ENCODE results near the gene DNAJC30.
"Not testable (repeated sequence)": the region's sequence is repeated elsewhere in the genome, so short reads cannot be mapped to it uniquely, and the experiment has no call there.

The DNAJC30 gene

DNA sequence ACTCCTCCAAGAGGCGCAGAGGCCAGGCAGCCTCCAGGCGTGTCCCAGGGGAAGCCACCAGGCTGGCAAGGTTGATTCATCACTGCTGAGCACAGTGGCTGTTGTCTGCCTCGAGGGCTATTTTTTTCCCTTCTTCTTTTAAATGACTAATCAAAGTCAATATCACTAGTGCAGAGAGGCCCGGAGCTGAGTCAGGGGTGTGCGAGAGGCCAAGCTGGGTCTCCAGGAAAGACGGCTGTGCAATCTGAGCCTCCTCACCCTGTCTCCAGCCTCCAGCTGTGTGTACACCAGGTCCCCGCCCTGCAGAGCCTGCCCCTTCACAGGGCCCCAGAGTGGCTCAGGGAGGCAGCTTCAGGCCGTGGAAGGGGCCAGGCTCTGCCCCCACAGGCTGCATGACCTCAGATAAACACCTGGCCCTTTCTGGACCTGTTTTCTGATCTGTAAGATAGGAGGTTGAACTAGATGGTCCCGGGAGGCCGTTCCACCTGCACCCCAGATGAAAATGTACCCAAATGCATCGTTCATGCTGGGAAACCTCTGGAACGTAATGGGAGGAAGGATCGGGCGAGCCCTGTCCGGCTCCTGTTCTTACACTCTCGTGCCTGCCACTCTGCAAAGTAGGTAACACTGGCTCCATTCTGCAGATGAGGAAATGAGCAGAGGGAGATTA lies 32.5 kb upstream of the DNAJC30 start:
- Histone ChIP-seq H3K27me3 (ENCODE audit: control insufficient read depth, low read length) (peaks cover 25% of the 10 kb centered on the region), H4K20me1 (ENCODE audit: control insufficient read depth, insufficient read depth, low read depth, low read length) (peaks cover 26% of the 10 kb centered on the region; the same call in 1 of the 2 replicates), H3K4me1 (ENCODE audit: control insufficient read depth, low read length) (peaks cover 32% of the 10 kb centered on the region), H3K36me3 (ENCODE audit: control insufficient read depth, low read length) (no peaks in the 10 kb centered on the region), H3K27ac (ENCODE audit: low read depth, low read length) (no peak overlapping the region), H3K79me2 (ENCODE audit: control insufficient read depth, low read length) (peaks cover 13% of the 10 kb centered on the region), H3K9me3 (ENCODE audit: control insufficient read depth, insufficient read depth, low read length) (no peaks in the 10 kb centered on the region), H3K9me2 (replicated peaks; ENCODE audit: control insufficient read depth, low read length) (no peaks in the 10 kb centered on the region), H3K4me2 (ENCODE audit: low read length) (no peak overlapping the region), H3F3A (ENCODE audit: control insufficient read depth, insufficient read depth) (no peaks in the 10 kb centered on the region), H3K4me3 (ENCODE audit: low read length) (no peak overlapping the region)
- TF ChIP-seq, protein P1, sequence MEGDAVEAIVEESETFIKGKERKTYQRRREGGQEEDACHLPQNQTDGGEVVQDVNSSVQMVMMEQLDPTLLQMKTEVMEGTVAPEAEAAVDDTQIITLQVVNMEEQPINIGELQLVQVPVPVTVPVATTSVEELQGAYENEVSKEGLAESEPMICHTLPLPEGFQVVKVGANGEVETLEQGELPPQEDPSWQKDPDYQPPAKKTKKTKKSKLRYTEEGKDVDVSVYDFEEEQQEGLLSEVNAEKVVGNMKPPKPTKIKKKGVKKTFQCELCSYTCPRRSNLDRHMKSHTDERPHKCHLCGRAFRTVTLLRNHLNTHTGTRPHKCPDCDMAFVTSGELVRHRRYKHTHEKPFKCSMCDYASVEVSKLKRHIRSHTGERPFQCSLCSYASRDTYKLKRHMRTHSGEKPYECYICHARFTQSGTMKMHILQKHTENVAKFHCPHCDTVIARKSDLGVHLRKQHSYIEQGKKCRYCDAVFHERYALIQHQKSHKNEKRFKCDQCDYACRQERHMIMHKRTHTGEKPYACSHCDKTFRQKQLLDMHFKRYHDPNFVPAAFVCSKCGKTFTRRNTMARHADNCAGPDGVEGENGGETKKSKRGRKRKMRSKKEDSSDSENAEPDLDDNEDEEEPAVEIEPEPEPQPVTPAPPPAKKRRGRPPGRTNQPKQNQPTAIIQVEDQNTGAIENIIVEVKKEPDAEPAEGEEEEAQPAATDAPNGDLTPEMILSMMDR (IDR thresholded peaks at IDR 0.05; ENCODE audit: low read depth, low read length, poor library complexity, severe bottlenecking), result no peak
- TF ChIP-seq EZH2phosphoT487 (IDR thresholded peaks at IDR 0.05; ENCODE audit: borderline replicate concordance, low read length), result no peak

DNA sequence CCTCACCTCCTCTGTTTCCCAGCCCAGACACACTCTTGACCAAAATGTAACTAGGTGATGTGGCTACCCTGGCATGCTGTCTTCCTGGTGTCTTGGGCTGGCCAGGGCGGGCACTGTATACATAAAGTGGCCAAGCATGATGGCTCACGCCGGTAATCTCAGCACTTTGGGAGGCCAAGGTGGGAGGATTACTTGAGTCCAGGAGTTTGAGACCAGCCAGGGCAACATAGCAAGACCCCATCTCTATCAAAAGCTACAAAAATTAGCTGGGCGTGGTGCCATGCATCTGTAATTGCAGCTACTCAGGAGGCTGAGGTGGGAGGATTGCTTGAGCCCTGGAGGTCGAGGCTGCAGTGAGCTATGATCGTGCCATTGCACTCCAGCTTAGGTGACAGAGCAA lies 30.1 kb upstream of the DNAJC30 start:
- H3F3A ChIP-seq (ENCODE audit: control insufficient read depth, insufficient read depth); H3K4me2 ChIP-seq (ENCODE audit: low read length); H3K36me3 ChIP-seq (ENCODE audit: control insufficient read depth, low read length); H3K27ac ChIP-seq (ENCODE audit: low read depth, low read length); H3K9me2 ChIP-seq (replicated peaks; ENCODE audit: control insufficient read depth, low read length); H3K79me2 ChIP-seq (ENCODE audit: control insufficient read depth, low read length); H3K9me3 ChIP-seq (ENCODE audit: control insufficient read depth, insufficient read depth, low read length); H3K4me3 ChIP-seq (ENCODE audit: low read length): not testable (repeated sequence)
- peaks cover 18% of the 10 kb centered on the region for H3K4me1 ChIP-seq (ENCODE audit: control insufficient read depth, low read length)
- peaks cover 11% of the 10 kb centered on the region for H3K27me3 ChIP-seq (ENCODE audit: control insufficient read depth, low read length)
- H4K20me1 ChIP-seq (ENCODE audit: control insufficient read depth, insufficient read depth, low read depth, low read length), result peaks cover 21% of the 10 kb centered on the region; the same call in 1 of the 2 replicates

DNA sequence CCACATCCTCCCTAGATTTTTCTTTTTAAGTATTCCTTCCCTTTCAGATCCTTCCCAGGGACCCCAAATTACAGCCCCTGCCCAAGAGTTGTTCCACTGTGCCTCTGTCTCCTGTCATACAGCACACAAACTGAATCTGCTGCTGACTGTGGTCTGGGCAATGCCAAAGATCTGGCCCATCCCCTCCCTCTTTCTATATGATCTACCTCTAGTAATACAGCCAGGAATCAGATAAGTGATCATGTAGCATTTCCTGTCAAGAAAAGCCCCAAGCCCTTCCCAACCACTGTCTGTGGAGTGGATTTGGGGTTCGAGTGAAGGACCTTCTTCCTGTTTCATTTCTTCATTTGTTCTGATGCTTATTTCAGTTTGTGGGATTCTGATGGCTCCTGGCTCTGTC lies 29.5 kb upstream of the DNAJC30 start:
- TF ChIP-seq EZH2phosphoT487 (IDR thresholded peaks at IDR 0.05; ENCODE audit: borderline replicate concordance, low read length), result no peak
- TF ChIP-seq, protein P1 (IDR thresholded peaks at IDR 0.05; ENCODE audit: low read depth, low read length, poor library complexity, severe bottlenecking), result no peak
- Histone ChIP-seq H3K9me2 (replicated peaks; ENCODE audit: control insufficient read depth, low read length) (no peaks in the 10 kb centered on the region), H3K79me2 (ENCODE audit: control insufficient read depth, low read length) (peaks cover 2% of the 10 kb centered on the region), H3K27me3 (ENCODE audit: control insufficient read depth, low read length) (peaks cover 5% of the 10 kb centered on the region), H3K4me1 (ENCODE audit: control insufficient read depth, low read length) (peaks cover 12% of the 10 kb centered on the region), H4K20me1 (ENCODE audit: control insufficient read depth, insufficient read depth, low read depth, low read length) (peaks cover 15% of the 10 kb centered on the region; the same call in 1 of the 2 replicates), H3K9me3 (ENCODE audit: control insufficient read depth, insufficient read depth, low read length) (no peaks in the 10 kb centered on the region), H3K27ac (ENCODE audit: low read depth, low read length) (no peak overlapping the region), H3K4me2 (ENCODE audit: low read length) (no peak overlapping the region), H3K36me3 (ENCODE audit: control insufficient read depth, low read length) (no peaks in the 10 kb centered on the region), H3F3A (ENCODE audit: control insufficient read depth, insufficient read depth) (no peaks in the 10 kb centered on the region), H3K4me3 (ENCODE audit: low read length) (no peak overlapping the region)

DNA sequence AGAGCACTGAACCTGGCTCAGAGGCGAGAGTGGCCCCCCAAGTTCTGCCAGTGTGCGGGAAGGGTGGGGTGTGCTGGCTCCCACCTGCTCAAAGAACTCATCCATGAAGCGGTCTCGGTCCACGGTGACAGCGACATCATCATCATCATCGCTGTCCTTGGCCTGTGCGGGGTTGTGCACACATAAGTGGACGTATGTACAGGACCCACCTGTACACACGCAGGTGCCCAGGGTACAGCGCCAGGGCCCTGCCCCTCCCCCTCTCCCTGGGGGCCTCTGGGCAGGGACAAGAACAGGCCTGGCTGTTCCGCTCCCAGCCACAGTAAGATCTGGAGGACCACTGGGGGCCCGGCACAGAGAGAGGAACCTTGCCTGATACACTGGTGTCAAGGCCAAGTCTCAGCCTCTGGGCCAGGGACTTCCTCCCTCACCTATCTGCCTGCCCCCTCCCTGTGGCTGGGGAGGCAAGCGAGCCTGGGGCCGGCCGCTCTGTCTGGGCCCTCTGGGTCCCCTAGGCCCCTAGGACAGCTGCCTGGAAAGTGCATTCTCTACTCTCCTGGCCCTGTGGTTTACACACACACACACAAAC lies 25.8 kb upstream of the DNAJC30 start:
- Histone ChIP-seq H3K4me2 (ENCODE audit: low read length) (no peak overlapping the region), H4K20me1 (ENCODE audit: control insufficient read depth, insufficient read depth, low read depth, low read length) (peaks cover 4% of the 10 kb centered on the region; the same call in 1 of the 2 replicates), H3K4me3 (ENCODE audit: low read length) (no peak overlapping the region), H3K36me3 (ENCODE audit: control insufficient read depth, low read length) (no peaks in the 10 kb centered on the region), H3K9me2 (replicated peaks; ENCODE audit: control insufficient read depth, low read length) (no peaks in the 10 kb centered on the region), H3K79me2 (ENCODE audit: control insufficient read depth, low read length) (no peaks in the 10 kb centered on the region), H3K27me3 (ENCODE audit: control insufficient read depth, low read length) (no peaks in the 10 kb centered on the region), H3K27ac (ENCODE audit: low read depth, low read length) (no peak overlapping the region), H3K4me1 (ENCODE audit: control insufficient read depth, low read length) (peaks cover 11% of the 10 kb centered on the region), H3F3A (ENCODE audit: control insufficient read depth, insufficient read depth) (no peaks in the 10 kb centered on the region), H3K9me3 (ENCODE audit: control insufficient read depth, insufficient read depth, low read length) (no peaks in the 10 kb centered on the region)
- TF ChIP-seq, protein P1 (IDR thresholded peaks at IDR 0.05; ENCODE audit: low read depth, low read length, poor library complexity, severe bottlenecking), result no peak
- no peak for TF ChIP-seq EZH2phosphoT487 (IDR thresholded peaks at IDR 0.05; ENCODE audit: borderline replicate concordance, low read length)

Data from DOHH2 (cell line).